Uterus (tissue), 4 donors: ENCODE data around the gene BCAR3. TPM values are rescaled to one million over a fixed set of nuclear protein-coding genes. Genes with fewer than 3 reads are reported as not detected.
A peak's percentile ranks its signal among the peaks of the same experiment; 100 is the strongest.

Experiments
- DNase-seq, 2 donors: peaks; one replicate each; pipeline ENCODE4 v3.0.0-alpha.2; 2019 to 2020
- H3K27ac ChIP-seq, 2 donors: fragments of 200-600 bp; sonication (generic); 1 replicate in 1 of 2; 2 replicates in 1 of 2; pipeline ENCODE4 v1.5.1; 2016 to 2018
- H3K27me3 ChIP-seq, 2 donors: fragments of 200-600 bp; sonication (generic); one replicate each; pipeline ENCODE4 v1.5.1; 2018 to 2019; ENCODE audit warnings: control low read depth in 1 of 2
- H3K36me3 ChIP-seq, 2 donors: fragments of 200-600 bp; sonication (generic); one replicate each; pipeline ENCODE4 v1.5.1; 2019; ENCODE audit warnings: control low read depth in 1 of 2
- H3K4me1 ChIP-seq, 2 donors: fragments of 200-600 bp; sonication (generic); one replicate each; pipeline ENCODE4 v1.5.1; 2018 to 2019; ENCODE audit warnings: control low read depth in 1 of 2
- H3K4me3 ChIP-seq, 2 donors: fragments of 200-600 bp; sonication (generic); 1 replicate in 1 of 2; 2 replicates in 1 of 2; pipeline ENCODE4 v1.5.1; 2018 to 2019; ENCODE audit warnings: mild to moderate bottlenecking in 1 of 2
- H3K9me3 ChIP-seq, 2 donors: fragments of 200-600 bp; sonication (generic); one replicate each; pipeline ENCODE4 v1.5.1; 2019; ENCODE audit warnings: control low read depth in 1 of 2
- POLR2A ChIP-seq, 2 donors: fragments of 450-650 bp; IDR thresholded peaks; one replicate each; pipeline ENCODE4 v1.6.1; 2016; ENCODE audit warnings: antibody characterized with exemption in 2 of 2, mild to moderate bottlenecking in 1 of 2, moderate library complexity in 1 of 2
- intact Hi-C: fragments of 100-400 bp; cut with DNase I; formaldehyde crosslinking; loops from one replicate; pipeline ENCODE4 v1.15.1; 2023; ENCODE audit warnings: low total_unique reads
- total RNA-seq, 4 donors: library from RNA; depleted of rRNA in 3 of 4; stranded (reverse); fragments of >200 nt in 3 of 4; gene quantifications; one replicate each; pipeline versions ENCODE4 v1.1.0 to v1.2.4, GENCODE V29; 2014 to 2023
- TF ChIP-seq, protein P1 (sequence below), 4 experiments: fragments of 200-600 bp in 2 of 4; fragments of 450-650 bp in 2 of 4; sonication (generic) in 2 of 4; IDR thresholded peaks; one replicate each; pipeline ENCODE4 v1.5.1; 2016 to 2019; ENCODE audit warnings: antibody characterized with exemption in 4 of 4, mild to moderate bottlenecking in 2 of 4, moderate library complexity in 1 of 4
- donor health status: DM: yes; HTN: yes; CAD: no.

BCAR3 gene
- total RNA-seq, 4 donors from 2014 or later: 8.5 to 56.8 (median 20.2) TPM

DNA sequence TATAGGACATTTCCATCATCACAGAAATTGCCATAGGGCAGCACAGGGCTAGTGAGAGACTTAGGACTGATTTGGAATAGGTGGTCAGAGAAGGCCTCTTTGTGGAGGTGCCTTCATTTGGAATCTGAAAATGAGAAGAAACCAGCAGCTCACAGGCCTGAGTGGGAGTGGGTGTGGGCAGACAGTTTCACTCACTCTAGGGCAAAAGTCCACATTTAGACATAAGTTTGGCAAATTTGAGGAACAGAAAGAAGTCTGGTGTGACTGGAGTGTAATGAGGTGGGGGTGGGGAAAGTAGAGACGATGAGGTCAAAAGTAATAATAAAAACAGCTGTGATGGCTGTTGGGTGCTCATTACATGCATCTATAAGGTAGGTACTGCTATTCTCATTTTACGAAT, 22.4 kb upstream of the BCAR3 start:
- Histone ChIP-seq H3K4me3 (no peak overlapping the region), H3K27ac (no peak overlapping the region), H3K9me3 (no peaks in the 10 kb centered on the region), H3K27me3 (no peaks in the 10 kb centered on the region), H3K4me1 (no peaks in the 10 kb centered on the region), H3K36me3 (no peaks in the 10 kb centered on the region)
- DNase-seq: no peak
- TF ChIP-seq, protein P1, sequence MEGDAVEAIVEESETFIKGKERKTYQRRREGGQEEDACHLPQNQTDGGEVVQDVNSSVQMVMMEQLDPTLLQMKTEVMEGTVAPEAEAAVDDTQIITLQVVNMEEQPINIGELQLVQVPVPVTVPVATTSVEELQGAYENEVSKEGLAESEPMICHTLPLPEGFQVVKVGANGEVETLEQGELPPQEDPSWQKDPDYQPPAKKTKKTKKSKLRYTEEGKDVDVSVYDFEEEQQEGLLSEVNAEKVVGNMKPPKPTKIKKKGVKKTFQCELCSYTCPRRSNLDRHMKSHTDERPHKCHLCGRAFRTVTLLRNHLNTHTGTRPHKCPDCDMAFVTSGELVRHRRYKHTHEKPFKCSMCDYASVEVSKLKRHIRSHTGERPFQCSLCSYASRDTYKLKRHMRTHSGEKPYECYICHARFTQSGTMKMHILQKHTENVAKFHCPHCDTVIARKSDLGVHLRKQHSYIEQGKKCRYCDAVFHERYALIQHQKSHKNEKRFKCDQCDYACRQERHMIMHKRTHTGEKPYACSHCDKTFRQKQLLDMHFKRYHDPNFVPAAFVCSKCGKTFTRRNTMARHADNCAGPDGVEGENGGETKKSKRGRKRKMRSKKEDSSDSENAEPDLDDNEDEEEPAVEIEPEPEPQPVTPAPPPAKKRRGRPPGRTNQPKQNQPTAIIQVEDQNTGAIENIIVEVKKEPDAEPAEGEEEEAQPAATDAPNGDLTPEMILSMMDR (IDR thresholded peaks at IDR 0.05): no peak
- no peak for TF ChIP-seq POLR2A (IDR thresholded peaks at IDR 0.05)
- intact Hi-C loops: no loop called here

DNA sequence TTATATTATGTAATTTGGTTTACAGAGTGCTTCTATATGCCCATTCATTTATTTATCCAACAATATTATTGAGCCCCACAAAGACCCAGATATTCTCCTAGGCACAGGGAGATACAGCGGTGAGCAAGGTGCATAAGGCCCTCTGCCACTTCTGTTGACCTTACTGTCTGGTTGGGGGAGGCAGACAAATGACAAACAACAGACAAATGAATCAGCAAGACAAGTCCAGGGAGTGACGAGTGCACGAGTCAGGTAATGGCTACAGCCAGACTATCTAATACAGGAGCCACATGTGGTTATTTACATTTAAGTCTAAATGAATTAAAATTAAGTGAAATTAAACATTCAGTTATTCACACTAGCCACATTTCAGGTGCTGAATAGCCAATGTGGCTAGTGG, 22.0 kb upstream of the BCAR3 start:
- no peaks in the 10 kb centered on the region for H3K27me3 ChIP-seq
- DNase-seq: no peak
- H3K36me3 ChIP-seq: no peaks in the 10 kb centered on the region
- no peaks in the 10 kb centered on the region for H3K9me3 ChIP-seq
- no peak overlapping the region for H3K27ac ChIP-seq
- TF ChIP-seq, protein P1 (IDR thresholded peaks at IDR 0.05): no peak
- TF ChIP-seq POLR2A (IDR thresholded peaks at IDR 0.05): no peak
- no peak overlapping the region for H3K4me3 ChIP-seq
- intact Hi-C loops: no loop called here
- H3K4me1 ChIP-seq: no peaks in the 10 kb centered on the region

DNA sequence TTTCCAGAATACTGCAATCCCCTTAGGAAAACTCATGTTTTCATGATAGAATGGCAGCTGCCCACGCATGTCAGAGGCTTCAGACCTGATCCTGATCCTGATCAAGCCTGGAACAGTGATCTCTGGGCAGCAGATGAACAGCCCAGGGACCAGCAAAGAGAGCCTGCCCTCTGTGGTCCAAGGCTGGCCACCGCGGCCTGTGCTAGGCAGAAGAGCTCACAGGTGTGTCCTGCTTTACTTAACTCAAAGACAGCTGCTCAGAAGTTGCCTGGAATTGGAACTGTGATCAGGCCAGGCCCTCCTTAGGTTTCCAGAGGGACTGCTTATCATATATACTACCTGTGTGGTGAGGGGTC, 21.2 kb upstream of the BCAR3 start:
- no peak for DNase-seq
- Histone ChIP-seq H3K9me3 (no peaks in the 10 kb centered on the region), H3K27ac (peak overlapping the region; percentile 21 to 29), H3K27me3 (no peaks in the 10 kb centered on the region), H3K4me1 (no peaks in the 10 kb centered on the region), H3K36me3 (no peaks in the 10 kb centered on the region), H3K4me3 (no peak overlapping the region)
- intact Hi-C loops: no loop called here
- TF ChIP-seq, protein P1 (IDR thresholded peaks at IDR 0.05): no peak
- no peak for TF ChIP-seq POLR2A (IDR thresholded peaks at IDR 0.05)

DNA sequence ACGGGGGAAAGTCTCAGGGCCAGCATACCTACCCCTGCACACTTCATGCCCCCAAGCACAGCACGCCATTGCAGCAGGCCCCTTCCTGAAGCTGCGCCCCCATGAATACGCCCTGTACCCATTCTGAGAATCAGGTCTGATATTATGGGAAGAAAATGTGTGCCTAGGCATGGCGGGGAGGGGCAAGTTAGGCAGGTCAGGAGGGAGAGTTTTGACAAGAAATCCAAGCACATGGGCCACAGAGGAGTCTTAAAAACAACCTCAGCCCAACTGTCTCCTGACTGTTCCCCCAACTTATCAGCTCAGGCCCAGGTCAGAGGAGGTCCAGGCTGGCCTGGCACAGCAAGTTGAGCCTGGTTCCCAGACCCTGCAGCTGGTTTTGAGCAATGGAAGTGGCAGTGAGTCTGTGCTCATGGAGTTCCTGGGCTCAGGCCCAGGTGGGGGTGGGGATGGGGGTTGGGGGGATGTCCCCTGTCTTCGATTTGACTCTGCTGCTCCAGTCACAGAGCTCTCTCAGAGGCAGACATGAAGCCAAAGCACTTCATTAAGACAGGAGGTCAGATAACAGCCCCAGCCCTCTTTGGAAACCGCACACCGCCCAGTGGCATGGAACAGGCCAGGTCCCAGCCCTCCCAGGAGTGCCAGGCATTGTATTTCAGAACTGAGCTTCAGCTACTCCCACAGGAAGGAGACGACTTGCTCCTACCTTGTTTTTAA, 20.6 kb upstream of the BCAR3 start:
- DNase-seq: no peak
- TF ChIP-seq POLR2A (IDR thresholded peaks at IDR 0.05): no peak
- TF ChIP-seq, protein P1 (IDR thresholded peaks at IDR 0.05): no peak
- Histone ChIP-seq H3K27me3 (no peaks in the 10 kb centered on the region), H3K27ac (peak overlapping the region; percentile 21 to 29), H3K4me3 (no peak overlapping the region), H3K36me3 (no peaks in the 10 kb centered on the region), H3K9me3 (no peaks in the 10 kb centered on the region), H3K4me1 (no peaks in the 10 kb centered on the region)
- intact Hi-C loops: no loop called here

DNA sequence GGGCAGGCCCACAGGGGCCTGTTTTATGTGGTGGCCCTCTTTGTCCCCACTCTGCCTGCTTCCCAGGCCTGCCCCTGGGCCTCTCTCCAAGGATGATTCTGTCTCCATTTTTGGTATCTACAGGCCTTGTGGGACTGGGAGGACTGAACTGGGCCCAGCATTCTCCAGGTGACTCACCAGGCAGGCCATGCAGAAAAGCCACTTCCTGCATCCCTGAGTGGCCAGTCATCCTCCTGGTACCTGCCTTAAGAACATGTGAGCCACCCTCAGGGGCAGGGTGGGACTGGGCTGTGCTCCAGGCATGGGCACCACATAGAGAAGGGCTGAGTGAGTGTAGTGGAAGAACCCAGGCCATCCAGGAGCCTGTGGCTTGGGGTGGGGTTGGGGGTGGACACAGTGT, 20.0 kb upstream of the BCAR3 start:
- Histone ChIP-seq H3K36me3 (no peaks in the 10 kb centered on the region), H3K27ac (no peak overlapping the region), H3K4me3 (no peak overlapping the region), H3K9me3 (no peaks in the 10 kb centered on the region), H3K27me3 (no peaks in the 10 kb centered on the region), H3K4me1 (no peaks in the 10 kb centered on the region)
- intact Hi-C loops: no loop called here
- DNase-seq: no peak
- TF ChIP-seq, protein P1 (IDR thresholded peaks at IDR 0.05): no peak
- TF ChIP-seq POLR2A (IDR thresholded peaks at IDR 0.05): no peak
